ENCODE measurements around the gene PHOSPHO2. TPM values are rescaled to one million over a fixed set of nuclear protein-coding genes. Genes with fewer than 3 reads are reported as not detected.

Gene PHOSPHO2
- total RNA-seq, 3 donors from 2014 or later (not counting 1 experiment from before 2014, with no cell fraction given), result 3.6 to 9.5 (median 5.8) TPM

GRCh38 chr2:169702996-169703395 is 8.7 kb downstream of the PHOSPHO2 start:
- WGBS (ENCODE audit: insufficient coverage), result 95% methylated on average over 3 of the region's 3 CpGs
- Histone ChIP-seq H3K9me3 (ENCODE audit: control insufficient read depth, insufficient read depth, low read length) (no peaks in the 10 kb centered on the region), H3K4me1 (ENCODE audit: control insufficient read depth, insufficient read depth, low read length) (no peaks in the 10 kb centered on the region), H3K36me3 (ENCODE audit: control insufficient read depth, insufficient read depth, low read length) (peaks cover 12% of the 10 kb centered on the region), H3K27me3 (ENCODE audit: control insufficient read depth, insufficient read depth, low read length) (no peaks in the 10 kb centered on the region), H3K4me3 (ENCODE audit: low read length) (no peak overlapping the region), H3K27ac (ENCODE audit: low read length) (no peak overlapping the region)
- intact Hi-C loops (cut with micrococcal nuclease), result no loop called here
- Mint-ChIP-seq H3K4me3 (no peak overlapping the region), H3K27ac (no peak overlapping the region), H3K9me3 (no peaks in the 10 kb centered on the region), H3K36me3 (no peaks in the 10 kb centered on the region), H3K4me1 (no peaks in the 10 kb centered on the region), H3K27me3 (ENCODE audit: low read depth in 2 of 2) (no peaks in the 10 kb centered on the region)
- DNase-seq (no peak), ATAC-seq (no peak)
- no peak for TF ChIP-seq CTCF (IDR thresholded peaks at IDR 0.05)

DNA sequence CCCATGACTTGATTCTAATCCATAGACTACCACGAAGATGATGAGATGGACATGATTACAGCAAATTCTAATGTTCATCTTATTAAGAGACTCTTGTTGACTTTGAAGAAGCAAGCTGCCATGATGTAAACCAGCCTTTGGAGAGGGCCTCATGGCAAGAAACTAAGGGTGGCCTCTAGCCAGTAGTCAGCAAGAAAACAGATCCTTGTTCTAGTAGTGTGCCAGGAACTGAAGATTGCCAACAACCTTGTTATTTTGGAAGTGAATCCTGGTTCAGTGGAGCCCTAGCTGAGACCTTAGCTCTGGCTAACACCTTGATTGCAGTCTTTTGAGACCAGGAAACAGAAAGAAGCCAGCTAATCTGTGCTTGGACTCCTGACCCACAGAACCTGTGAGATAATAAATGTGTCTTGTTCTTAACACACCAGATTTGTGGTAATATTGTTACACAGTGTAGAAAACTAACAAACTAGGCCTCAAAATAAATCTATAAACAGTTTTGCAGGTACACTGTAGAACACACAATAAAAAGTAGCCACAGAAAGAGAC is 10.0 kb downstream of the PHOSPHO2 start:
- no peaks in the 10 kb centered on the region for H3K36me3 Mint-ChIP-seq
- no CpG with 5 or more reads among the region's 1 CpG for WGBS (ENCODE audit: insufficient coverage)
- no peaks in the 10 kb centered on the region for H3K27me3 ChIP-seq (ENCODE audit: control insufficient read depth, insufficient read depth, low read length)
- no peak overlapping the region for H3K27ac Mint-ChIP-seq
- peaks cover 6% of the 10 kb centered on the region for H3K36me3 ChIP-seq (ENCODE audit: control insufficient read depth, insufficient read depth, low read length)
- no peaks in the 10 kb centered on the region for H3K9me3 Mint-ChIP-seq
- DNase-seq, result no peak
- H3K27me3 Mint-ChIP-seq (ENCODE audit: low read depth in 2 of 2), result no peaks in the 10 kb centered on the region
- intact Hi-C loops (cut with micrococcal nuclease), result no loop called here
- H3K9me3 ChIP-seq (ENCODE audit: control insufficient read depth, insufficient read depth, low read length), result no peaks in the 10 kb centered on the region
- H3K27ac ChIP-seq (ENCODE audit: low read length), result no peak overlapping the region
- no peak for TF ChIP-seq CTCF (IDR thresholded peaks at IDR 0.05)
- no peaks in the 10 kb centered on the region for H3K4me1 ChIP-seq (ENCODE audit: control insufficient read depth, insufficient read depth, low read length)
- no peak for ATAC-seq
- no peak overlapping the region for H3K4me3 Mint-ChIP-seq
- H3K4me3 ChIP-seq (ENCODE audit: low read length), result no peak overlapping the region
- H3K4me1 Mint-ChIP-seq, result no peaks in the 10 kb centered on the region

DNA sequence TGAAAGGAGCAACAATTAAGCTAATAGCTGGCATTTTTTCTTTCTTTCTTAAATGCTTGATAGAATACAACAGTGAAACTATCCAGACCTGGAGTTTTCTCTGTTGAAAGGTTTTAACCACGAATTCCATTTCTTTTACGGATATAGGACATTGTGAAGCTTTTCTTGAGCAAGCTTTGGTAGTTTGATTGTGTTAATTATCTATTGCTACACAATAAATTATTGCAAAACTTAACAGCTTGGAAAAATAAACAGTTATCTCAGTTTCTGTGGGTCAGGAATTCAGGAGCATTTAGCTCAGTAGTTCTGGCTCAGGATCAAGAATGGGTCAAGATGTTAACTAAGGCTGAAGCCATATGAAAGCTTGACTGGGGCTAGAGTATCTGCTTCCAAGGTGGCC is 11.7 kb downstream of the PHOSPHO2 start:
- TF ChIP-seq CTCF (IDR thresholded peaks at IDR 0.05), result no peak
- intact Hi-C loops (cut with micrococcal nuclease), result no loop called here
- H3K4me3 ChIP-seq (ENCODE audit: low read length), result no peak overlapping the region
- no peaks in the 10 kb centered on the region for H3K9me3 ChIP-seq (ENCODE audit: control insufficient read depth, insufficient read depth, low read length)
- Mint-ChIP-seq H3K4me3 (no peak overlapping the region), H3K36me3 (no peaks in the 10 kb centered on the region), H3K27ac (no peak overlapping the region), H3K4me1 (no peaks in the 10 kb centered on the region), H3K27me3 (ENCODE audit: low read depth in 2 of 2) (no peaks in the 10 kb centered on the region), H3K9me3 (no peaks in the 10 kb centered on the region)
- no peak overlapping the region for H3K27ac ChIP-seq (ENCODE audit: low read length)
- no peaks in the 10 kb centered on the region for H3K27me3 ChIP-seq (ENCODE audit: control insufficient read depth, insufficient read depth, low read length)
- H3K4me1 ChIP-seq (ENCODE audit: control insufficient read depth, insufficient read depth, low read length), result no peaks in the 10 kb centered on the region
- ATAC-seq, result no peak
- DNase-seq, result no peak
- peaks cover 4% of the 10 kb centered on the region for H3K36me3 ChIP-seq (ENCODE audit: control insufficient read depth, insufficient read depth, low read length)
- no CpG with 5 or more reads among the region's 2 CpGs for WGBS (ENCODE audit: insufficient coverage)

GRCh38 chr2:169707626-169708025 is 13.4 kb downstream of the PHOSPHO2 start:
- H3K27me3 ChIP-seq (ENCODE audit: control insufficient read depth, insufficient read depth, low read length), result no peaks in the 10 kb centered on the region
- H3K27me3 Mint-ChIP-seq (ENCODE audit: low read depth in 2 of 2), result no peaks in the 10 kb centered on the region
- no peak overlapping the region for H3K4me3 ChIP-seq (ENCODE audit: low read length)
- H3K27ac Mint-ChIP-seq, result no peak overlapping the region
- 100% methylated on average over 2 of the region's 2 CpGs for WGBS (ENCODE audit: insufficient coverage)
- H3K4me1 Mint-ChIP-seq, result no peaks in the 10 kb centered on the region
- H3K4me3 Mint-ChIP-seq, result no peak overlapping the region
- no peaks in the 10 kb centered on the region for H3K9me3 Mint-ChIP-seq
- TF ChIP-seq CTCF (IDR thresholded peaks at IDR 0.05), result no peak
- H3K9me3 ChIP-seq (ENCODE audit: control insufficient read depth, insufficient read depth, low read length), result no peaks in the 10 kb centered on the region
- H3K36me3 Mint-ChIP-seq, result no peaks in the 10 kb centered on the region
- no peaks in the 10 kb centered on the region for H3K4me1 ChIP-seq (ENCODE audit: control insufficient read depth, insufficient read depth, low read length)
- ATAC-seq, result no peak
- intact Hi-C loops (cut with micrococcal nuclease), result no loop called here
- DNase-seq, result no peak
- H3K27ac ChIP-seq (ENCODE audit: low read length), result no peak overlapping the region
- H3K36me3 ChIP-seq (ENCODE audit: control insufficient read depth, insufficient read depth, low read length), result no peaks in the 10 kb centered on the region

Data from natural killer cell (primary cell).